Kidney epithelial cell (primary cell): Measurements from ENCODE around the gene NDUFV1. TPM values are rescaled to one million over a fixed set of nuclear protein-coding genes. Genes with fewer than 3 reads are reported as not detected.

ENCODE experiments used
- total RNA-seq: library from RNA; depleted of rRNA; stranded (reverse); fragments of >200 nt; gene quantifications from 2 replicates; pipeline ENCODE4 v1.2.3, GENCODE V29; 2015

The NDUFV1 gene
- total RNA-seq, 1 donor from 2014 or later = 262 TPM

Other genes starting within 250 kb of the NDUFV1 start
- 33.1 and 34.3 TPM in 2 replicates for gene CLCF1, start 233.3 kb upstream of the NDUFV1 start, total RNA-seq
- 8.3 and 13.6 TPM in 2 replicates for gene RAD9A, start 214.9 kb upstream of the NDUFV1 start, total RNA-seq
- gene PPP1CA, start 205.1 kb upstream of the NDUFV1 start, total RNA-seq = 309 and 319 TPM in 2 replicates
- gene TBC1D10C, start 202.9 kb upstream of the NDUFV1 start, total RNA-seq = 0.84 and 1.0 TPM in 2 replicates
- gene CARNS1, start 191.3 kb upstream of the NDUFV1 start, total RNA-seq = 0.21 and 0.27 TPM in 2 replicates
- gene RPS6KB2, start 178.4 kb upstream of the NDUFV1 start, total RNA-seq = 64.6 and 86.5 TPM in 2 replicates
- gene PTPRCAP, start 169.3 kb upstream of the NDUFV1 start, total RNA-seq = 2.5 and 3.0 TPM in 2 replicates
- 136 and 153 TPM in 2 replicates for gene CORO1B, start 163.5 kb upstream of the NDUFV1 start, total RNA-seq
- not detected in 2 replicates for gene GPR152, start 154.2 kb upstream of the NDUFV1 start, total RNA-seq
- gene CABP4, start 151.6 kb upstream of the NDUFV1 start, total RNA-seq = 0.17 TPM in 1 of 2 replicates, not detected in the other
- gene TMEM134, start 137.7 kb upstream of the NDUFV1 start, total RNA-seq = 53.8 and 102 TPM in 2 replicates
- gene AIP, start 123.9 kb upstream of the NDUFV1 start, total RNA-seq = 45.9 and 55.9 TPM in 2 replicates
- gene PITPNM1, start 101.6 kb upstream of the NDUFV1 start, total RNA-seq = 50.8 and 55.5 TPM in 2 replicates
- 104 and 135 TPM in 2 replicates for gene CDK2AP2, start 98.8 kb upstream of the NDUFV1 start, total RNA-seq
- gene CABP2, start 83.5 kb upstream of the NDUFV1 start, total RNA-seq = not detected in 2 replicates
- gene GSTP1, start 23.1 kb upstream of the NDUFV1 start, total RNA-seq = 1,390 and 1,923 TPM in 2 replicates
- gene NUDT8, start 23.0 kb downstream of the NDUFV1 start, total RNA-seq = 5.1 TPM in 2 replicates
- gene TBX10, start 32.8 kb downstream of the NDUFV1 start, total RNA-seq = not detected in 2 replicates
- gene ACY3, start 43.8 kb downstream of the NDUFV1 start, total RNA-seq = 0.21 TPM in 1 of 2 replicates, not detected in the other
- 0.07 and 0.13 TPM in 2 replicates for gene ALDH3B2, start 67.7 kb downstream of the NDUFV1 start, total RNA-seq